GM12801 (cell line): ENCODE data around the gene UBQLNL.

Experiments
- TF ChIP-seq, protein P1 (sequence below): IDR thresholded peaks from one replicate; pipeline ENCODE4 v1.5.1; 2011; ENCODE audit warnings: control low read depth; ENCODE audit not compliant: insufficient read length; ENCODE audit errors: extremely low read depth

UBQLNL gene

DNA sequence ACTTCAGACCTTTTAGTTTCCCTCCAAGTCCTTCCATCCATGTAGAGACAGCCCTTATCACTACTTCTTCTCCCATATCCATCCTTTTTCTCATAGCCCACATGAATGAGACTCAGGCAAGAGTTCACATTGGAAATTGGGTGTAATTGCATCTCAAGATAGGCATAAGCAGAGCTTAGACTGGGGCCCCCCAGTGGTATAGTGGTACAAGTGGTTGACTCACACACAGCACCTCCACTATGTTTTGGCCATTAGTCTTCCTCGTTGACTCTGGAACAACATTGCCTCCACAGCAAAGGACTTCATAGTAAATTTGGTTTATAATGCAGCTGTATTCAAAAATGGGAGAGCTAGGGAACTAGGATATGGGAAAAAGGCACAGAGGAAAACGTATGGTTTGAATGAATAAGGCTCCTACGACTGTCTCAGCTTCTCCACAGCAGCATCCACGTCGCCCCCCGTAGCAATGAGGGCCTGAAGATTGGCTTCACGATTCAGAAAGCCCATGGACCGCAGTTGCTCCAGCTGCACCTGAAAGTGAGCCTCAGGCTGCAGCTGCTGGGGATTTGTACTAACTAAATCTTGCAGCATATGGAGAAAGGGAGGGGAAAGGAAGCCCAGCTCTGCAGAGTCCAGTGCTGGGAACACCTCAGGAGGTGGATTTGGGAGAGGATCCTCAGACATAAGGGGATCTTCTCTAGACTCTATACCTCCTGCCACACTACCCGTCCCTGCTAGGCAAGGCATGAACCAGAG is 9.1 kb downstream of the UBQLNL start:
- TF ChIP-seq, protein P1, sequence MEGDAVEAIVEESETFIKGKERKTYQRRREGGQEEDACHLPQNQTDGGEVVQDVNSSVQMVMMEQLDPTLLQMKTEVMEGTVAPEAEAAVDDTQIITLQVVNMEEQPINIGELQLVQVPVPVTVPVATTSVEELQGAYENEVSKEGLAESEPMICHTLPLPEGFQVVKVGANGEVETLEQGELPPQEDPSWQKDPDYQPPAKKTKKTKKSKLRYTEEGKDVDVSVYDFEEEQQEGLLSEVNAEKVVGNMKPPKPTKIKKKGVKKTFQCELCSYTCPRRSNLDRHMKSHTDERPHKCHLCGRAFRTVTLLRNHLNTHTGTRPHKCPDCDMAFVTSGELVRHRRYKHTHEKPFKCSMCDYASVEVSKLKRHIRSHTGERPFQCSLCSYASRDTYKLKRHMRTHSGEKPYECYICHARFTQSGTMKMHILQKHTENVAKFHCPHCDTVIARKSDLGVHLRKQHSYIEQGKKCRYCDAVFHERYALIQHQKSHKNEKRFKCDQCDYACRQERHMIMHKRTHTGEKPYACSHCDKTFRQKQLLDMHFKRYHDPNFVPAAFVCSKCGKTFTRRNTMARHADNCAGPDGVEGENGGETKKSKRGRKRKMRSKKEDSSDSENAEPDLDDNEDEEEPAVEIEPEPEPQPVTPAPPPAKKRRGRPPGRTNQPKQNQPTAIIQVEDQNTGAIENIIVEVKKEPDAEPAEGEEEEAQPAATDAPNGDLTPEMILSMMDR: no peak

DNA sequence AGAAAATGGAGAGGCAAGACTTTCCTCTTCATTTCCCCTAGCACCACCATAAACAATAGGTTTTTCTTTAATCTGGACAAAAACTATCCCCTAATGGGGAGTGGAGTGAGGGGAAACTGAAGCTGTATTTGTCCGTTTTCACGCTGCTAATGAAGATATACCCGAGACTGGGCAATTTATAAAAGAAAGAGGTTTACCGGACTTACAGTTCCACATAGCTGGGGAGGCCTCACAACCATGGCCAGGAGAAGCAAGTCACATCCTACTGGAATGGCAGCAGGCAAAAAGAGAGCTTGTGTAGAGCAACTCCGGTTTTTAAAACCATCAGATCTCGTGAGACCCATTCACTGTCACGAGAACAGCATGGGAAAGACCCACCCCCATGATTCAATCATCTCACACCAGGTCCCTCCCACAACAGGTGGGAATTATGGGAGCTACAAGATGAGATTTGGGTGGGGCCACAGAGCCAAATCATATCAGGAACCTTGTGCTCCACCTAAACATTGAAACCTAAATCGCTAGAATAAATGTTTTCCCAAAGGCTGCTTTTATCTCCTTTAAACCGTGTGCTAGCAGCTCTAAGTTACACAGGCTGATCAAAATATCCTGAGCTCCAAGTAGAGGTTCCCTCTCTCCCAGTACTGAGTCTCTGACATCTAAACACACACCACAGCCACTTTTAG is 11.0 kb downstream of the UBQLNL start:
- TF ChIP-seq, protein P1: no peak

GRCh38 chr11:5504403-5504921 is 12.0 kb downstream of the UBQLNL start:
- TF ChIP-seq, protein P1: no peak

DNA sequence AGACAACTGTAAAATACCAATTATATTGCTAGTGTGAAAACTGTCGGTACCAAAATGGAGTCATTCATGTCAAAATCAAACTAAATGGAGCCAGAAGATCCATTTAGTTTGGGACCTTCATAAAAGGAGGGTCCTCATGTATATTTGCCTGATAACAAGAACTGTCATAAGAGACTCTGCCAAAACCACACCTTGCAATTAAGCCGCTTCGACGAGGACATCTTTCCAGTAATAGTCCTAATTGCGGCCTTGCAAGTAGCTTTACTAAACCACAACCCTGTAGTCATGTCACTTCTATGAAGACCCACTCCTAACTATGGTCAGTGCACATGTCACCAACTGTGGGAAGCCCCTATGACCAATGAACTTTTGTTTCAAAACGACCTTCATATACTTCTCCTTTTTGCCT is 16.1 kb downstream of the UBQLNL start:
- TF ChIP-seq, protein P1: no peak

DNA sequence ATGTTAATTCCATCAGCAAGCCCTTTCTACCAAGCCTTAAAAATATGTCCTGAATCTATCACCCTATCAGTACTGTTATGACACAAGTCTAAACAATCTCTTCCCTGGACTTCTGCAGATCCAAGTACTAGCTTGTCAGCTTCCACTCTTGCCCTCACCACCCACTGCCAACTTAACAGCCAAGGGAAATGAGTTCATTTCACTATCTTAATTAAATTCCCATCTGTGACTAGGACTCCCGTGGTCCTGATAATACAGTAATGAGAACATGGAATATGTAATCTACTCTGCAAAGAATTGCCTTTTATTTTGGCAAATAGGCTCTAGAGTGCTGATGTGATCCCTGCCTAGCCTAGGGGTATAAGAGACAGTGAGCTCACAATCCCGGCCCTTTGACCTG is 16.8 kb downstream of the UBQLNL start:
- TF ChIP-seq, protein P1: no peak

GRCh38 chr11:5489576-5490357 is 26.7 kb downstream of the UBQLNL start:
- TF ChIP-seq, protein P1: no peak
